Ishikawa (cell line): Measurements from ENCODE around the gene DIP2C.

Source experiments
- CEBPB ChIP-seq: IDR thresholded peaks from 2 replicates; pipeline ENCODE4 v1.6.1; 2012
- CREB1 ChIP-seq: IDR thresholded peaks from 2 replicates; pipeline ENCODE4 v1.6.1; 2012; ENCODE audit warnings: low read depth
- EGR1 ChIP-seq: IDR thresholded peaks from 2 replicates; pipeline ENCODE4 v1.6.1; 2012
- EP300 ChIP-seq: IDR thresholded peaks from 2 replicates; pipeline ENCODE4 v1.6.1; 2012; ENCODE audit warnings: borderline replicate concordance
- FOXM1 ChIP-seq: IDR thresholded peaks from 2 replicates; pipeline ENCODE4 v1.6.1; 2012; ENCODE audit warnings: low read depth, borderline replicate concordance
- MAX ChIP-seq: IDR thresholded peaks from 2 replicates; pipeline ENCODE4 v1.6.1; 2012
- NFIC ChIP-seq: IDR thresholded peaks from 2 replicates; pipeline ENCODE4 v1.6.1; 2012
- RAD21 ChIP-seq: IDR thresholded peaks from 2 replicates; pipeline ENCODE4 v1.6.1; 2012; ENCODE audit warnings: low read depth
- REST ChIP-seq: IDR thresholded peaks from 2 replicates; pipeline ENCODE4 v1.6.1; 2012; ENCODE audit warnings: low read depth, mild to moderate bottlenecking
- TAF1 ChIP-seq: IDR thresholded peaks from 2 replicates; pipeline ENCODE4 v1.6.1; 2012; ENCODE audit warnings: low read depth, mild to moderate bottlenecking
- TCF12 ChIP-seq: IDR thresholded peaks from 2 replicates; pipeline ENCODE4 v1.6.1; 2012; ENCODE audit warnings: low read depth
- TEAD4 ChIP-seq: IDR thresholded peaks from 2 replicates; pipeline ENCODE4 v1.6.1; 2012
- USF1 ChIP-seq: IDR thresholded peaks from 2 replicates; pipeline ENCODE4 v1.6.1; 2012
- YY1 ChIP-seq: IDR thresholded peaks from 2 replicates; pipeline ENCODE4 v1.6.1; 2012; ENCODE audit warnings: low read depth
- ZBTB7A ChIP-seq: IDR thresholded peaks from 2 replicates; pipeline ENCODE4 v1.6.1; 2012; ENCODE audit warnings: low read depth

DIP2C gene

GRCh38 chr10:405648-406047 is 283.8 kb downstream of the DIP2C start:
- TF ChIP-seq TAF1 (no peak), ZBTB7A (no peak), FOXM1 (no peak), TCF12 (no peak), EP300 (no peak), EGR1 (no peak), TEAD4 (no peak), CREB1 (no peak), NFIC (no peak), RAD21 (no peak), USF1 (no peak), MAX (no peak), YY1 (no peak), CEBPB (no peak), REST (no peak)

GRCh38 chr10:404991-405390 is 284.5 kb downstream of the DIP2C start:
- no peak for TF ChIP-seq TEAD4
- no peak for TF ChIP-seq RAD21
- TF ChIP-seq USF1, result no peak
- TF ChIP-seq TCF12, result no peak
- TF ChIP-seq NFIC, result no peak
- no peak for TF ChIP-seq EP300
- no peak for TF ChIP-seq ZBTB7A
- no peak for TF ChIP-seq FOXM1

- TF ChIP-seq NFIC (no peak), TCF12 (no peak), CREB1 (no peak), RAD21 (no peak), YY1 (no peak), EGR1 (no peak), USF1 (no peak), TAF1 (no peak), EP300 (no peak), CEBPB (no peak), REST (no peak), TEAD4 (no peak), MAX (no peak), ZBTB7A (no peak), FOXM1 (no peak)
These were observed 285.1 kb downstream of the DIP2C start for GRCh38 chr10:404346-404745.

- TF ChIP-seq EP300, result no peak
- TF ChIP-seq YY1, result no peak
These were observed 290.5 kb downstream of the DIP2C start for GRCh38 chr10:398954-399353.

GRCh38 chr10:397321-398068 is 292.0 kb downstream of the DIP2C start:
- TF ChIP-seq TAF1 (no peak), FOXM1 (no peak), EGR1 (no peak), ZBTB7A (no peak), MAX (no peak), CREB1 (no peak), TCF12 (no peak)
